Kidney capillary endothelial cell (primary cell): Measurements from ENCODE around the gene SLAMF7.

Experiments
- DNase-seq: peaks from one replicate; pipeline ENCODE4 v3.0.0-alpha.2; 2018; ENCODE audit warnings: low spot score

SLAMF7 gene

GRCh38 chr1:160800645-160801408 is 61.8 kb downstream of the SLAMF7 start:
- no peak for DNase-seq

GRCh38 chr1:160801836-160802580 is 63.0 kb downstream of the SLAMF7 start:
- no peak for DNase-seq
